ENCODE measurements around the gene TTLL6.

The TTLL6 gene

DNA sequence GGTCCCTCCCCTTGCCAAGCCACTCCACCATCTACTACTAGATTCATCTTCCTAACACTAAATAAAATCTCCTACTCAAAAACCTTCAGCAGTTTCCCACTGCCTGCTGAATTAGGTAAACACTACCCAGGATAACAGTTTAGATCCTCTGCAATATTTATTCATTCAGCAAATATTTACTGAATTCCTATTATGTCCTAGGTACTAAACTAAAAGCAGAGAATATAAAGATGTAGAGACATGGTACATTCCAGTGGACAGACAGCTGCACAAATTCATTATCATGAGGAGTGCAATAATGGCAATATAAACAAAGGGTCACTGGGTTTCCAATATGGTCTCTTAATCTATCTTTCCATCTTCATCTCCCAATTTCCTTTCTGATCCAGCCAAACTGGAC, 57.7 kb downstream of the TTLL6 start:
- no peak for DNase-seq (ENCODE audit: low spot score)

DNA sequence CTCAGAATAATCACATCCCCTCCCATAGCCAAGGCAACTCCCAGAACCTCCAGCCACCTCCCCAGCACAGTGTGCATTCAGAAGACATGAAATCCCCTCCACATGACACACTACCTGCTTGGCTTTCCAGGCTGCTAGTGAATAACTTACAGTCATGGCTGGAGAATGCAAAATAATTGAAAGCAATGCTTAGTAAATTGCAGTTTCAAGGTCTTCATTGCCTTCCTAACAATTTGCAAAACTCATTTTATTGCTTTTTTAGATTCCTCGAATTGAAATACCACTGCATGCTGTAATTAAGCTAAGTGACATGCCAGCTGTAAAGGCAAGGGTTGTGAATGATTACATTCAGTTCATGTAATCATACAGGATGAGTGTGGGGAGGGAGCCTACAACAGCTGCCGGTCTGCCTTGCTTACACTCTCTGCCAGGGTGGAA, 59.5 kb downstream of the TTLL6 start:
- DNase-seq (ENCODE audit: low spot score) = no peak

DNA sequence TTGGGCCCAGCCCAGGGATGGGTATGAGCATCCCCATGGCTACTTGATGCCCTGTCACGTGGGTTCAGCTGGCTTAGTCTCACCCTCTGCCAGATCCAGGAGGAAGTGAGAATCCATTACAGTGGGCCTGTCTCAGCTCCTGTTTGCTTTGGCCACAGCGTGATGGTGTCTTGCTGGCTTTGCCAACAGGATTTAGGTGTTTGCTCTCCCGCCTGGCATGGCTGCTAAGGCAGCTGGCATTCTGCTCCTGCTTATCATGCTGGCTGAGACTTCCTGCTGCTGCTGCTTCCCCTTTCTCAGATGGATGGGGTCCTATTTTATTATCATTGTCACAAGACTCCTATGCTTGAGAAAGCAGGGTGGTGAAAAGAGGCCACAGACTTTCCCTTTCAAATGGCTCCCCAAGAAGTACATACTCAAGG, 60.2 kb downstream of the TTLL6 start:
- no peak for DNase-seq (ENCODE audit: low spot score)

DNA sequence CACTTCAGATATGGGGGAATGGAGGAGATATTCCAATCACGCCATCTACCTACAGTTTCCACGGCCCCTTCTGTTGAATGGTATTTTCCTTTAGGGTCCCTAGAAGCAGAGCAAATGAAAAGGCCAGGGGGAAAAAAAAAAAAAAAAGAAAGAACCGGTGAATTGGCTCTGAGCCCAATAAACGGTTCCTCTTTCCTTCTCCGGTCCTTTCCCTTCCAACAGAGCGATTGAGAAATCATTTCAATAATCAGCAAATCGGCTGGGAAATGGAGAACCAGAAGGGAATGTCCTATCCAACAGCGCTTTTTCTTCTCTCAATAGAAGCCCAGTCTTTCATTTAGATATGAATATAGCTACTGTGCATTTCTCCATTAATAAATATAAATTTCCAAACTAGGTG, 61.7 kb downstream of the TTLL6 start:
- DNase-seq (ENCODE audit: low spot score) = no peak

DNA sequence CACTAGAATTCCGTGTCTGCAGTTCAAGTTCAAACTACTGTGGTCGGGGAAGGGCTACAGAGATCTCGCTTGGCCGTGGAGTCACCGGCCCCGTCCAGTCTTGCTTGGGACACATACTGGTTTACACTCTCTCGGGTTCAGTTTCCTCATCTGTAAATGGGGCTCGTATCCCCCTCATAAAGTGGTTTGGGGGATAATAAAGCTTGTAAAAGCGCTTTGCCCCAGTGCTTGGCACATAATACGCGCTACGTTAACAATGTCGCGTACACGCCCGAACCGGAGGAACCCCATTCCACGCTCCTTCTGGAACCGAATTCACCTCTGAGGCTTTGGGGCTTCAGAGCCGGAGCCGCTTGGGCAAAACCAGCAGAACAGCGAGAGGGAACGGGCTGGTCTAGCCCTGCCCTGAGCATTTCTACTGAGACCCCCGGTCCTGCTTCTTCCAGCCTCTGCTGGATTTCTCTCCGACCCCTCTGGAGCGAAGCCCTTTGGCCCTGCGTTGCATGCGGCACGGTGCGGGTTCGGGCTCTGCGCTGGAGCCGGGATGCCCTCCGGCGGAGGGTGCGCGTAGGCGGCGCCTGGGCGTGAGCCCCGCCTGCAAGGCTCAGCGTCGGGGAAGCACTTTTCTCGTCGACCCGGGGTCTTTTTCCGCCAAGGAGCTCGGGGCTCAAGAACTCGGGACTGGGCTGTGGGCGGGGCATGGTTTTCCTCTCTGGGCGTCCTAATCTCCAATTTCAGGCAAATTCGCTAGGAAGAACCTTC, 62.3 kb downstream of the TTLL6 start:
- DNase-seq (ENCODE audit: low spot score) = peak; percentile 53

DNA sequence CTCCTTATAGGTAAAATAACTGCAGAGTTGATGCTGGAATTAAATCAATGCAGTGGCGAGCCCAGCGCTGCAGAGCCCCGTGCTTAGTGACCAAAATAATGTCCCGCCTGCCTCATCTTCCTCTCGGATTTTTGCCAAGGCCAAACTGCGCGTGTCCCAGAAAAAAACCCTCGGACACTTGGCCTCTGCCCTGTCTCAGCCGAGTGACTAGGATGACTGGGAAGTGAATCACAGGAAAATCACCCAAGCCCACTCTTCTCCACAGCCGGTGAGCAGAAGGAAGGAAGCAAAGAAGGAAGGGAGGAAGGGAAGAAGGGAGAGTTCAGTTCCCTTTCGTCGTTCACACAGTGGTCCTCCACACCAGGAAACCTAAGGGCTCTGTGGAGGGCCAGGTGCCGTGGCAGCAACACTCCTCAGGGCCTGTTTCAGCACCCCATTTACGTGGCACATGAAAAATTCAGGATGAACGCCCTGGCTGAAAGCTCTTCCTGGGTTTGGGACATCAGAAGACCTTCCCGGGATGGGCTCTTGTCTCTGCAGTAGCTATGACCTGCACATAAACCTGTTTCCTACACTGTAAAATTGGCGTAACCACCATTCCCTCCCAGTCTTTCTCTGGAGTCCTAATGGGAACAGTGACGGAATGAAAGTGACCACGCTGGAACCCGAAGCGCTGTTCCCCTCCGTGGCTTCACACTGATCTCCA, 63.1 kb downstream of the TTLL6 start:
- DNase-seq (ENCODE audit: low spot score) = peak; percentile 37

DNA sequence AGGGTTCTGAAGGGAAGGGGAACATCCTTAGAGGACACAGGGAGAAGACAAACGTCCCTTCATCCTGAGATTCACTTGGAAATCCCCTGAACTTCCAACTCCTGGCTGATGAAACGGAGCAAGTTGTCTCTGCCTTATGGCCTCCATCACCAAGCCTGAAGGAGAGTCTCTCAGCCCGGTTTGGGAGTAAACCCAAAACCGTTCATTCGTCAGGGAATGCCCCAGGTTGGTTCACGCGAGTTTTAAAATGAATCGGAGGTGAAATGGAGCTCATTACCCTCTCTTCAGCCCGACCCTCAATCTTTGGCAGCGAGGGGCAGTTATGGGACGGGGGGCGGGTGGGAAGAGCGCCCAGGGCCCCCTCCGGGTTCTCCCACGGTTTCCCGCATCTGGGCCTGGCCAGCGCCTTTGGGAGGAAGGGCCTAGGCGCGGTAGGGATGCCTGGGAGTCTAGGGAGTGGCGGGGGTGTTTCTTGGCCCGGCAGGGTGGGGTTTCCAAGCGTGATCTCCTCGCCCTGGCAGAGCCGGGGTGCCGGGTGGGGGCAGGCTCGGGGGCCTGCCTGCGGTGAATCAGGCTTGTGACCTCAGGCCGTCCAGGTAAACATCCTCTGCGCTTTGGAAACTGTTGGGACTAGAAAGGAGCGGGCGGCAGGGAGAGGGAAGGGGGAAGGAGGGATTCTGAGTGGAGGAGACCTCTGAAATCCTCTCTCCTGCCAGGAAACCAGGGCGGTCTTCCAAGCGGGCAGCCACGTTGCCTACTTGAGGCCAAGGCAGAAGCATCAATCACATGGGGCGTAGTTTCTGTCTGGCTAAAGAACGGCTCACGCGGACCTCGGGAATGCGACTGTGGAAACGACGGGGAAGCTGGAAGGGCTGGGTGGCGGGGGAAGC, 64.4 kb downstream of the TTLL6 start:
- DNase-seq (ENCODE audit: low spot score) = peak; percentile 48

DNA sequence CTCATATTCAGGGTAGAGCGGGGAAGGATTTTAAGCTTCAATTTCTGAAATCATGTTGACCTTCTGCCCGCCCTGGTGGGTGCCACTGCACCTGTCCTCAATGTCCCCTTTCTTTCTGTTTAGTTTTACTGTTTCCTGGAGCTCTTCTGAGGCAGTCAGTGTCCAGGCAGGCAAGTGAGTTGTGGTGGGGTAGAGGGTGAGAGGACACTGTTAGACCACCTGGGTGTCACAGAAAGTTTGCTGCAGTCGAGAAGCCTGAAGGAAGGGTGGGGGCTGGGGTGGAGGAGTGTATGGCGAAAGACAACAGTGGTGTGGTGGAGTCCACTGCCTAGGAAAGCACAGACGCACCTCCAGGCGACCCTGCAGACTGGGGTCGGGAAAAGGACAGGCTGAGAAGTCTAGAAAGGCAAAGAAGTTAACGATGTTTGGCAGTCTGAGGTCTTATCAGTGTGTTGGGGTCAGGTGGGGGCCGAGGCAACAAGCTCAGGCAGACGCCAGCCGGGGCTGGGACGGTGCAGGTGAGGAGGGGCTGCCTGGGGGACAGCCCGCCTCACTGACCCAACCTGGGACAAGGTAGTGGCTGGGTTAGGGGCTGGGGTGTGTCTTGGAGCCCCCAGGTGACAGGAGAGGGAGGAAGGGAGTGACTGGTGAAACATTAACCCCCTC, 65.2 kb downstream of the TTLL6 start:
- peak; percentile 42 for DNase-seq (ENCODE audit: low spot score)

DNA sequence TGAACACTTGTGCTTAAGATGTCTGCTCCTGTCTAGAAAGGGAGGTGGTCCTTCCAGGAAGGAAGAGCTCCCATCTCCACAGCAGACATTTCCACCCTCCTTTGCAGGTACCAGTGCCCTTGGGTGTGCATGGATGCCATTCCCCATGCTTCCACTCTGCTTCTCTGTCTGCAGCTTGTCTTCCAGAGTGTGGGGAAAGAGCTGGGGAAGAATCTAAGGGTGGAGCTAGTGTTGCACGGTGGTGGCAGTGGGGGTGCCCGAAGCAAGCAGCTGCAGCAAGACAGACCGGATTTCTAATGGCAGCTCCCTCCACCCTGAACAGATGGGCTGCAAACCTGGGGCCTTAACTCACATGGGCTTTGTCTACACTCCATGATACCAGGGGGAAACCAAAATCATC, 65.9 kb downstream of the TTLL6 start:
- DNase-seq (ENCODE audit: low spot score) = no peak

DNA sequence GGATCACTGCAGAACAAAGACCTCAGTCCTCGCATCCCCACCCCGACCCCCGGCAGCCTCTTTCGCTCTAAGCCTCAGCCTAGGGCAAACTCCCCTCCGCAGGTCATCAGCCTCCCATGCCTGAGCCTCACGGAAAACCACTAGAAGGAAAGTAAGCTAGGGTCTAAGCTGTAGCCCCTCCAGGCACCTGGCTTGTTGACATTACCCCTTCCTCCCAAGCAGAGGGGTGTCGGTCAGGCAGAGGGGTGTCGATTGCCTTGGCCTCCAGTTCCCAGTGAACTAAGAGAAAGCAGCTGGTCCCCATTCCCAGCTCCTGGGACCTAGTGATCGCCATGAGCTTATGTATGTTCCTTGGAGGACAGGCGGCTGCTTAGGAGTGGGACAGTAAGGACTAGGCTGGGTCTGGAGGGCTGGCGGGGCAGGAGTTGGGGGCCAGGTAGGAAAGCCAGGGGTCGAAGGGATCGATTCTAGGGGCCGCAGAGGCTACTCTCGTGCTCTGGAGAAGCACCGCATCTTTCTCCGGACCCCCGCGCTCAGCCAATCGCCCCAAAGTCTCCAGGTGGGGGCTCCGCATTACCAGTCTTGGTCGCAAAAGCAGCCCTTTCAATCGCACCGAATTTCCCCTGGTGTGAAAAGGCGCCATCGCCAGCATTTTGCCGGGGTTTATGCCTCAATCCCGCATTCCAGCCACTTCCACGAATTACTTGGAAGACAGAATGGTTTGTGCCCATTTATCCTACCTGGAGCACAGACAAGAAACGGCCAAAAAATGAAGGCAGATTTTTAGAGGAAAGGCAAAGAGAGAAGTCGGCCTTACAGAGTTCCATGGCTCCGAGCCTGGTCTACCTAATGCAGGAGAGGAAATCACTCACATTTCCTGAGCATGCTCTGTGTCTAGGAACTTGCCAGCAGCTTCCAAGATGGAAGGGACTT, 67.1 kb downstream of the TTLL6 start:
- DNase-seq (ENCODE audit: low spot score) = no peak

DNA sequence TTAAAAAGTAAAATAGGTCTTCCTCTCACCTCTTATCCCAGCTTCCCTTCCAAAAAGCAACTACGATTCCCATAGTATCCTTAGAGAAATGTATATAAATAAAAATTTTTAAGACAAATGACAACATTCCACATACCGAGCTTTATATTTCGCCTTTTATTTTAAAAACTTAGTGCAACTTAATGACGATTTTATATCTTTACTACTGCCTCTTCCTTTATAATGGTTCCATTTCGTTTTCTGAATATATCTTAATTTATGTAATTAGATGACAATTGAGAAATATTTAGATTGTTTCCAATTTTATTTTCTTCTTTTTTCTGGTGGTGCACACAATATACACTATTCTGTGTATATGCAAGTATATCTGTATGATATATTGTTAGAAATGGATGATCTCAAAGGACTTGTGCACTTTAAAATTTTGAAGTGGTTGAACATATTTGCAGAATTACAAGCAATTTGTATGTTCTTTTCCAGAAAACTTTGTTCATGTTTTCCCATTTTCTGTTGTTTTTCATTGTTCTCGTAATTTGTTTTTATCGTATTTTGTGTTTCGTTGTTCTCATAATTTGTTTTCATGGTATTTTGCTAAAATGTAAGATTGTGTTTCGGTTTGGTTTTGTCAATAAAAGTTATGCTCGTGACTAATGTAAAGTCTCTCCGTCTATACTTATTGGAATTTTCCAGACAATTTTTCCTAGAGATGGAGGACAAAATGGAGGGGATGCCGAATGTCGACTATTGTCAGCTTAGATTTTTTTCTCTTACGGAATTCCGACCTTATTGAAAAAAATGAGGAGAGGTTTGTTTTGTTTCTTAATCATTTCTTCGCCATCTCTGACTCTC, 68.1 kb downstream of the TTLL6 start:
- no peak for DNase-seq (ENCODE audit: low spot score)

DNA sequence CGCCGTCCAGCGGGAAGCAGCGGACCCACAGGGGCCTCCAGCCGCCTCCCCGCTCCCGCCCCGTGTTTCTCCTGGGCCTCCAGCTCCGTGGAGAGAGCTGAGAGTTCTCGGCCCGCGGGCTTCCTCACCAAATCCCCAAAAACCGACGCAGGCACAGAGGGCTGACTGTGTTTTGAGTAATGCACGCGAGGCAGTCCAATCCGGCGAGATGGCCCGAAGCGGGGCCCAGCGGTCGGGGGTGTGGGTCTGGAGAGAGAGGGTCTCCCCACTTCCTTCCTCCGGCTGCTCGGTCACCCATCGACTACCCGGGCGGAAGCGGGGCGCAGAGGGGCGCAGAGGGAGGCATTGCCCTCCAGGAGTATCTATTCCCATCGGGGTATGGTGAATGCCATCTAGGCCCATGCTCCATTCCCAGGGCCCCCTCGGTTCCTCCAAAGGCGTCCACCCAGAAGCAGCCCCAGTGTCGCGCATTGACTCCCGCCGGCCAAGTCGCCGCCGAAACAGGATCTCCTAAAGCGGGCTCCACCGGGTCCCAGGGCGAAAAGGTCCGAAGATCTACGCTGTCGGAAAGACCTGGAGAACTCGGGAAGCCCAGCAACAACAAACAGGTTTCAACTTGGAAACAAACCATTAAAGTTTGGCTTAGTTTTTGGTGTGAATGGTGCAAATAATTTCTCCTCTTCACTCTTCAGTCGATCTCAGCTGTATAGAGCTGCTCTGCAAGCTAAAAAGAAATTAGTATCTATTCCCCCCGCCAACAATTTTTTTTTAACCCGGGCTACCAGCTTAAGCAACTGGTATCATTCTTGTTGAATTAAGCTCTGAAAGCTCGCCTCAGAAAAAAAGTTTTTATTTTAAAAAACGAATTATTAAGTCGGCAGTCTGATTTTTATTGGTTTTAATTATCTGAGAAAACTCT, 69.3 kb downstream of the TTLL6 start:
- no peak for DNase-seq (ENCODE audit: low spot score)

DNA sequence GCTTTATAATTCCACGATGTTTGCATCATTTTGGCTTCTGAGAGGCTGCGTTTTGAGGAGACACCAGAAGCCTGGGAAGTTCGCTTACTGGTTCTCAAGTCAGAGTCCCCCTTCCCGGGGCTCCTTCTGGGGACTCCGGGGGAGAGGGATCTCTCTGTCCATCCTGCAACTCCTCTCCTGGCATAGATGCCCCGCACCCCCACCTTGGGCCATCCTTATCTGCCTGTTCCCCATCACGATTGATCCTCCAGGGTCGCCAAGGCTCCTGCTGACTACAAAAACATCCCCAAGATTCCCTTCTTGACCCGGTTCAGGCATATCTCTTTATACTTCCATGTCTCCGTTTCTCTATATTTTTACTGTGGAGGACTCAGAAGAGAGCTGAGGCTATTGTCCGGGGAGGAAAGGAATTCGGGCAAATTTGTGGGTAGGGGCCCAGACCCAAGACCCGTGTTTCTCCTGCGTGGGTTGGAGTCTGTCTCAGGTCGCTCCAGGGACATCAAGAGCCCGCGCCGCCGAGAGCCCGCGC, 70.0 kb downstream of the TTLL6 start:
- DNase-seq (ENCODE audit: low spot score) = no peak

DNA sequence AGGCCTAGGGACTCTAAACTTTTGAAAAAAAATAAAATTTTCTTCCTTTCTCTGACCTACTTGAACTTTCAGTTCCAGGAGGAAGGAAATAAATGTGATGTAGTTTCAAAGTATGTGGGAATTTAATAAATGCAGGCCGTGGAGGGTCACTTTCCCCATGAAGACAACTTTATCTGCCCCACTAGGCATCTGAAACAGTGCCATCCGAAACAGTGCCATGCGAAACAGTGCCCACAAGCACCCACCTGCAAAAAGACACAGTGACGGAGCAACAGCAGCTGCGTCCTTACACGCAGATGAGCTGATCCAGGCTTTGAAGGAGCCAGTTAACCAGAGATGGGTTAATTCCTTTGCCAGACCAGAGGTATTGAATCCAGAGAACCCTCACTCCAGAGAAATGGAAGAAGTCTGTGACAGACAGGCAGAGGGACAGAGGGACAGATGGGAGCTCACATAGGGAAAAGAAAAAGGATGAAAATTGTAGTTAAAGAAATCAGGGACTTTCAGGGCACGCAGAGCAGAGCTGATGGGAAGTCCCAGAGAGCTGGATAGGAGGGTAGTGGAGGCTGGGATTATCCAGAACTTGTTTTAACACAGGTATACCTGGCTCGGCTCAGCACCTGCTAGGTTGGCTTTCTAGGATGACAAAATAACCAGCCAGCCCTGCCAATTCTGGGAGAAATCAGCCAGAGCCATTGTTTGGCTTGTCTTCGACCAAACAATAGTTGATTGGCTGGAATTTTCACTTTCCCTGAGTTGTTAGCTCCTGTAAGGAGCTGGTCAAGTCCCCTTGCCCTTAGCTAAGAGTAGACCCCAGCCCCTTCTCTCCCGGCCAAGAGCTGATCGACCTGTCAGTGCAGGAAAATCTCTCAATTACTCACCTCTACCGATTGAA, 71.4 kb downstream of the TTLL6 start:
- no peak for DNase-seq (ENCODE audit: low spot score)

DNA sequence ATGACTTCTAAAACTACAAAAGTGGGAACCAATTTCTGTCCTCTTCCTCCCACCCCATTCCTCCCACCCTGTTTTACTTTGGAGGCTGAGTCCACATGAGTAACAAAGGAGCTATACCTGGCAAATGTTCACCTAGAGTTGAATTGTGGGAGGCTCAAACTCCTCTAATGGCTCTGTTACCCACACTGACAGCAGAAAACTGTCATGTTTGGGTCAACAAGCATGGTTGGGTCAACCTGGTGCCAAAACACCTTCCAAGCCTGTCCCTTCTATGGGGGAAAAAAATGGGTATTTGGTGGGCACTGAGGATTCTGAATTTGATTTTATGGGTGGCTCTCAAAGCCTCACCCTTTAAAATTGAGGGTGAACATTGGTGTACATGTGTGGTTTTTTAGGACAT, 76.5 kb downstream of the TTLL6 start:
- DNase-seq (ENCODE audit: low spot score) = no peak

DNA sequence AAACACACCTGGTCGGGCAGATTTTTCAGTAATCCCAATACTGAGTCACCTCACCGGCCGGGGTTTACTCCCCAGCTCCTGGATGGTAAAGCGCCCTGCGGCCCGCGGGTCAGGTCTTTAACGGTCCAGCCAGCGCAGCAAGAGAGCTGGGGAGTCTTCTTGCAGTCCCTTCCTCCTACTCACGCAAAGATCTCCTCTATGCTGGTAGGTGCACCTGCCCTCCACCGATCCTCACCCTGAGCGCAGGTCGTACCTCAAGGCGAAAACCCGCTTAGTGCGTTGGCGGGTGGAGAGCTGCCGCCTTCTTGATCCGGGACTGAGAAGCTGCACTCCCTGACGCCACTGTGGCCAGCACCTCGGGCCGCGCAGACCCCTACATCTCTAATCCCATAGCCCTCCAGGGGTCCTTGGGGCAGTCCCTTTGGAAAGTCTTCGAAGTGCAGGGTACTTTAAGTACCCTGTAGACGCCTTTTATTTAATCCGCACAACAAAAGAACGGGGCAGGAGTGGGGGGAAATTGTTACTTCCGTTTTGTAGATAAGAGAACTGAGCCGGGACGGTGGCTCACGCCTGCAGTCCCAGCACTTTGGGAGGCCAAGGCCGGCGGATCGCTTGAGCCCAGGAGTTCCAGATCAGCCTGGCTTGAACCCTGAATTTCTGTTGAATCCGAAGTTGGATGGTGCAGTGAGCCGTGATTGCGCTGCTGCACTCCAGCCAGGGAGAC, 78.1 kb downstream of the TTLL6 start:
- peak; percentile 46 for DNase-seq (ENCODE audit: low spot score)

DNA sequence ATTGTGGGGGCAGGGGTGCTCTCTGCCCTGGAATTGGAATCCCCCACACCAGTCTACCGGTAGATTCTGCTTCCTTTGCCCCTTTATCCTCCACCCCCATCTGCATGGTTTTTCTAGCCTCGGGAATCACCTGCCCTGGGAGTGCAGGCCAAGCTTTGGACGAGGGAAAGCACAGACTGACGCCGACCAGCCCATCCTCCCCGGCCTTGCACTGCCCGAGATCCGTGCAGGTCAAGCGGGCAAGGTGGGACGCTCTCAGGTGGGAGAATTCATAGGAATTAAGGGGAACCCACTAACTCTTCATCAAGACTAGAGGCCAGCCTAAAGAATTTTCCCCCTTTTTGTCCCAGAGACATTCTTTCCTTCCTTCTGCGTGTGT, 78.6 kb downstream of the TTLL6 start:
- DNase-seq (ENCODE audit: low spot score) = peak; percentile 36

Data from D341Med (cell line).